Peyer's patch (tissue), 4 donors: ENCODE data around the gene PLAAT4.

Experiments used
- POLR2A ChIP-seq, 2 donors: fragments of 450-650 bp; IDR thresholded peaks; one replicate each; pipeline ENCODE4 v1.5.1; 2017; ENCODE audit warnings: antibody characterized with exemption in 2 of 2, mild to moderate bottlenecking in 2 of 2, moderate library complexity in 2 of 2
- TF ChIP-seq, protein P1 (sequence below), 6 experiments: fragments of 450-650 bp in 4 of 6; fragments of 200-600 bp in 2 of 6; sonication (generic) in 1 of 6; IDR thresholded peaks; one replicate each; pipeline ENCODE4 v1.5.1; 2017 to 2019; ENCODE audit warnings: antibody characterized with exemption in 6 of 6, mild to moderate bottlenecking in 3 of 6, moderate library complexity in 1 of 6

DNA sequence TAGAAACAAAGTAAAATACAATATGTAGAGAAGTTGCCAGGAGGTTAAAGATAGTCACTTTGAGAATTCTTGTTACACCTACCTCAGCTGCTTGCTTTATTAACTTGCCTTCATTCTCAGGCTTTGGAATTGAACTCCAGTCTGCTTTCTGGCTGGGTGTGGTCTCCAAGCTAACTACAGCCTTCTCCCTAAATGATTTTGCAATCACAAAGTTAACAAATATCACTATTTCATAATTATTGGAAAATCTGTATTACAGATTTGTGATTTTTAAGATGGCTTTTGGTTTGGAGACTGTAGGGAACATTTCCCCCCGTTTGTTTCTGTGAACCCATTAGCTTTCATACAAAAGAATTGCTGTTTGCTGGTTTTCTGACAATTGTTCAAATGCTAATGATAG lies 47.8 kb upstream of the PLAAT4 start:
- no peak for TF ChIP-seq POLR2A (IDR thresholded peaks at IDR 0.05)
- TF ChIP-seq, protein P1, sequence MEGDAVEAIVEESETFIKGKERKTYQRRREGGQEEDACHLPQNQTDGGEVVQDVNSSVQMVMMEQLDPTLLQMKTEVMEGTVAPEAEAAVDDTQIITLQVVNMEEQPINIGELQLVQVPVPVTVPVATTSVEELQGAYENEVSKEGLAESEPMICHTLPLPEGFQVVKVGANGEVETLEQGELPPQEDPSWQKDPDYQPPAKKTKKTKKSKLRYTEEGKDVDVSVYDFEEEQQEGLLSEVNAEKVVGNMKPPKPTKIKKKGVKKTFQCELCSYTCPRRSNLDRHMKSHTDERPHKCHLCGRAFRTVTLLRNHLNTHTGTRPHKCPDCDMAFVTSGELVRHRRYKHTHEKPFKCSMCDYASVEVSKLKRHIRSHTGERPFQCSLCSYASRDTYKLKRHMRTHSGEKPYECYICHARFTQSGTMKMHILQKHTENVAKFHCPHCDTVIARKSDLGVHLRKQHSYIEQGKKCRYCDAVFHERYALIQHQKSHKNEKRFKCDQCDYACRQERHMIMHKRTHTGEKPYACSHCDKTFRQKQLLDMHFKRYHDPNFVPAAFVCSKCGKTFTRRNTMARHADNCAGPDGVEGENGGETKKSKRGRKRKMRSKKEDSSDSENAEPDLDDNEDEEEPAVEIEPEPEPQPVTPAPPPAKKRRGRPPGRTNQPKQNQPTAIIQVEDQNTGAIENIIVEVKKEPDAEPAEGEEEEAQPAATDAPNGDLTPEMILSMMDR (IDR thresholded peaks at IDR 0.05) = no peak
